Measurements from ENCODE around the gene EIF3I.

The EIF3I gene

GRCh38 chr1:32205401-32206370 lies 16.5 kb upstream of the EIF3I start, which contains the start of gene IQCC:
Gene IQCC, plus strand, starts transcription at chr1:32205671. Its CDS starts 11 bp downstream, at chr1:32205682.
- Histone ChIP-seq H3K36me3 (ENCODE audit: insufficient read depth, low read length) (peaks cover 19% of the 10 kb centered on the region), H3K9ac (ENCODE audit: low read length) (peak within 1 kb of the TSS; percentile 84), H3K4me2 (ENCODE audit: low read length) (peak within 1 kb of the TSS; percentile 93), H3K79me2 (ENCODE audit: insufficient read depth, low read length) (no peaks in the 10 kb centered on the region), H3K9me3 (ENCODE audit: low read length) (no peaks in the 10 kb centered on the region), H3F3A (ENCODE audit: insufficient read depth, low read length) (no peaks in the 10 kb centered on the region), H3K27me3 (ENCODE audit: insufficient read depth, low read length) (no peaks in the 10 kb centered on the region), H3K9me2 (ENCODE audit: low read depth, low read length) (no peaks in the 10 kb centered on the region), H3K4me3 (ENCODE audit: low read depth, low read length, poor library complexity, severe bottlenecking) (peak within 1 kb of the TSS; percentile 75), H3K4me1 (ENCODE audit: insufficient read depth, low read length, severe bottlenecking) (peaks cover 28% of the 10 kb centered on the region), H3K27ac (ENCODE audit: low read depth, low read length, poor library complexity, severe bottlenecking) (peak within 1 kb of the TSS; percentile 37), H4K20me1 (ENCODE audit: insufficient read depth, low read length) (no peaks in the 10 kb centered on the region), H2AFZ (ENCODE audit: low read length) (no peak within 1 kb of the TSS)
- TF ChIP-seq EZH2 (IDR thresholded peaks at IDR 0.05; ENCODE audit: borderline replicate concordance, low read length), result no peak
- no peak for TF ChIP-seq CTCF (IDR thresholded peaks at IDR 0.05; ENCODE audit: low read length)

GRCh38 chr1:32208469-32208868 lies 13.7 kb upstream of the EIF3I start:
- Histone ChIP-seq H3K27me3 (ENCODE audit: insufficient read depth, low read length) (no peaks in the 10 kb centered on the region), H3K4me2 (ENCODE audit: low read length) (no peak overlapping the region), H3K9ac (ENCODE audit: low read length) (no peak overlapping the region), H3K27ac (ENCODE audit: low read depth, low read length, poor library complexity, severe bottlenecking) (no peak overlapping the region), H2AFZ (ENCODE audit: low read length) (no peak overlapping the region), H3K9me3 (ENCODE audit: low read length) (no peaks in the 10 kb centered on the region), H3K4me1 (ENCODE audit: insufficient read depth, low read length, severe bottlenecking) (peaks cover 15% of the 10 kb centered on the region), H3K36me3 (ENCODE audit: insufficient read depth, low read length) (peaks cover 19% of the 10 kb centered on the region), H3K9me2 (ENCODE audit: low read depth, low read length) (no peaks in the 10 kb centered on the region), H3K79me2 (ENCODE audit: insufficient read depth, low read length) (no peaks in the 10 kb centered on the region), H4K20me1 (ENCODE audit: insufficient read depth, low read length) (no peaks in the 10 kb centered on the region), H3K4me3 (ENCODE audit: low read depth, low read length, poor library complexity, severe bottlenecking) (no peak overlapping the region), H3F3A (ENCODE audit: insufficient read depth, low read length) (no peaks in the 10 kb centered on the region)
- TF ChIP-seq EZH2 (IDR thresholded peaks at IDR 0.05; ENCODE audit: borderline replicate concordance, low read length), result no peak
- TF ChIP-seq CTCF (IDR thresholded peaks at IDR 0.05; ENCODE audit: low read length), result no peak

- no peak within 1 kb of the TSS for H3K9ac ChIP-seq (ENCODE audit: low read length)
- H3K27me3 ChIP-seq (ENCODE audit: insufficient read depth, low read length), result no peaks in the 10 kb centered on the region
- no peak within 1 kb of the TSS for H2AFZ ChIP-seq (ENCODE audit: low read length)
- no peaks in the 10 kb centered on the region for H3K9me3 ChIP-seq (ENCODE audit: low read length)
- TF ChIP-seq CTCF (IDR thresholded peaks at IDR 0.05; ENCODE audit: low read length) (no peak), EZH2 (IDR thresholded peaks at IDR 0.05; ENCODE audit: borderline replicate concordance, low read length) (no peak)
- no peak within 1 kb of the TSS for H3K27ac ChIP-seq (ENCODE audit: low read depth, low read length, poor library complexity, severe bottlenecking)
- peaks cover 19% of the 10 kb centered on the region for H3K36me3 ChIP-seq (ENCODE audit: insufficient read depth, low read length)
- no peak within 1 kb of the TSS for H3K4me2 ChIP-seq (ENCODE audit: low read length)
- H3K79me2 ChIP-seq (ENCODE audit: insufficient read depth, low read length), result no peaks in the 10 kb centered on the region
- no peak within 1 kb of the TSS for H3K4me3 ChIP-seq (ENCODE audit: low read depth, low read length, poor library complexity, severe bottlenecking)
- peaks cover 15% of the 10 kb centered on the region for H3K4me1 ChIP-seq (ENCODE audit: insufficient read depth, low read length, severe bottlenecking)
- H4K20me1 ChIP-seq (ENCODE audit: insufficient read depth, low read length), result no peaks in the 10 kb centered on the region
- H3F3A ChIP-seq (ENCODE audit: insufficient read depth, low read length), result no peaks in the 10 kb centered on the region
- H3K9me2 ChIP-seq (ENCODE audit: low read depth, low read length), result no peaks in the 10 kb centered on the region
Measured at GRCh38 chr1:32208891-32209328, 13.3 kb upstream of the EIF3I start, which contains the start of gene DCDC2B. Gene DCDC2B, plus strand, starts transcription at chr1:32209089. Its CDS starts 5 bp downstream, at chr1:32209094.

Measured in OCI-LY1 (cell line).